NCI-H1048 (cell line): ENCODE results near the gene CALM1.

Source experiments
- DNase-seq: peaks from one replicate; lab custom pipeline; 2025; lab: John Stamatoyannopoulos, UW

CALM1 gene

GRCh38 chr14:90396341-90397339 lies at the start of gene CALM1:
Gene CALM1 (plus strand): TSS chr14:90397029. CDS start chr14:90397231, 202 bp downstream.
- DNase-seq = peak; percentile 66

GRCh38 chr14:90348270-90348669 lies 48.6 kb upstream of the CALM1 start:
- DNase-seq = no peak

- DNase-seq = no peak
These were observed 47.1 kb upstream of the CALM1 start for GRCh38 chr14:90349739-90350138.

GRCh38 chr14:90354551-90355298 lies 42.1 kb upstream of the CALM1 start:
- DNase-seq = no peak

GRCh38 chr14:90355540-90356518 lies 41.0 kb upstream of the CALM1 start:
- DNase-seq = no peak

- DNase-seq = no peak
These were observed 39.9 kb upstream of the CALM1 start for GRCh38 chr14:90356925-90357324.

GRCh38 chr14:90358359-90358758 lies 38.5 kb upstream of the CALM1 start:
- no peak for DNase-seq

- DNase-seq = no peak
These were observed 34.8 kb upstream of the CALM1 start for GRCh38 chr14:90361865-90362557.

GRCh38 chr14:90362558-90362896 lies 34.3 kb upstream of the CALM1 start:
- DNase-seq = no peak

- DNase-seq = no peak
These were observed 27.7 kb upstream of the CALM1 start for GRCh38 chr14:90368946-90369721.

GRCh38 chr14:90373887-90374286 lies 22.9 kb upstream of the CALM1 start:
- no peak for DNase-seq

- no peak for DNase-seq
These were observed 22.0 kb upstream of the CALM1 start for GRCh38 chr14:90374813-90375212.

GRCh38 chr14:90375934-90376333 lies 20.9 kb upstream of the CALM1 start:
- no peak for DNase-seq

GRCh38 chr14:90378249-90378648 lies 18.6 kb upstream of the CALM1 start:
- DNase-seq = no peak

- DNase-seq = no peak
These were observed 17.7 kb upstream of the CALM1 start for GRCh38 chr14:90379106-90379505.

GRCh38 chr14:90381011-90381786 lies 15.6 kb upstream of the CALM1 start:
- DNase-seq = no peak

- DNase-seq = no peak
These were observed 14.8 kb upstream of the CALM1 start for GRCh38 chr14:90381999-90382451.

- DNase-seq = no peak
These were observed 14.2 kb upstream of the CALM1 start for GRCh38 chr14:90382491-90383125.

GRCh38 chr14:90383126-90383730 lies 13.6 kb upstream of the CALM1 start:
- peak; percentile 77 for DNase-seq
